Esophagus muscularis mucosa (tissue), 3 donors: Measurements from ENCODE around the gene ME3.

ENCODE experiments used
- POLR2AphosphoS5 ChIP-seq, 2 donors: sonication (generic); formaldehyde crosslinking; IDR thresholded peaks; one replicate each; pipeline ENCODE4 v1.6.1; 2017; ENCODE audit warnings: antibody characterized with exemption in 2 of 2
- TF ChIP-seq, protein P1 (sequence below), 3 experiments: fragments of 200-600 bp in 2 of 3; fragments of 450-650 bp in 1 of 3; sonication (generic) in 2 of 3; IDR thresholded peaks; one replicate each; pipeline ENCODE4 v1.5.1; 2017 to 2019; ENCODE audit warnings: antibody characterized with exemption in 3 of 3, mild to moderate bottlenecking in 2 of 3, moderate library complexity in 1 of 3

DNA sequence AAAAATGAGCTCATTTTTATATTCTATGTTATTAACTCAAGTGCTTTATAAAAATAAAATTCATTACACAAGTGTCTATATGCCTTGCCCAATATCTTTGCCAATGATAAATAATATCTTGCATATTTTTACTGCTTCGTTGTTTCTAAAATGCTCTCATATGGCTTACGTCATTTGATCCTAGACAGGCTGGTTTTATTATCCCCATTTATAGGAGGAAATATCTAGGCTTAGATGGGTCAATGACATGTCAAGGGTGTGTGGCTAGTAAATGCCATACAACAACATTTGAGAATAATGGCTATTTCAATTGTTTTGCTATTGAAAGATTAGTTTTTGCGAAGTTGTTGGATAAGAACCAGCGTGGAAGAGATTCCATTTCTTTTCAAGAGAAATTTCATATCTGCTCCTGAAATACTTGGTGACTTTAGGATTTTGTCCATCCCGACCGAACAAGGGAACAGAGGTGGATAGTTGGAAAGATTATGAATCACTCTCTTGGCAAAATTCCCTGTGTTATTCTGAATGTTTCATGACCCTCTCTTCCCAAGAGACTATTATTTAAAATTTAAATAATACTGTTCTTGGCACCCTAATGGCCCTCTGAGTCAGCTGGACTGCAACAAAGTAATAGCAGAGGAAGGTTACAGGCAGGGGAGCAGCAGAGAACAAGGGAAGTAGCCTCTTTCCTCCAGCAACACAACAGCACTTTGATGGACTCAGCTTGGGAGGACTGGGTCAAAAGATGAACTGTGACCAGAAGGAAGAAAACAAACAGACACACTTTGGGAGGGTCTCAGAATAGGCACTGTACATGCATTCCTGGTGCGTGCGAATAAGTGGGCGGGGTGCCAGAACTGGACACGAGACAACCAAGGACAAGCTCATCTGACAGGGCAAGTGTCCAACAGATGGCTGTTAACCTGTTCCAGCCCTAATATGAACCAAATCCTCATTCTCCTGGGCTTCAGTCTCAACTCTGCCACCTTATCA lies 94.5 kb downstream of the ME3 start:
- TF ChIP-seq, protein P1, sequence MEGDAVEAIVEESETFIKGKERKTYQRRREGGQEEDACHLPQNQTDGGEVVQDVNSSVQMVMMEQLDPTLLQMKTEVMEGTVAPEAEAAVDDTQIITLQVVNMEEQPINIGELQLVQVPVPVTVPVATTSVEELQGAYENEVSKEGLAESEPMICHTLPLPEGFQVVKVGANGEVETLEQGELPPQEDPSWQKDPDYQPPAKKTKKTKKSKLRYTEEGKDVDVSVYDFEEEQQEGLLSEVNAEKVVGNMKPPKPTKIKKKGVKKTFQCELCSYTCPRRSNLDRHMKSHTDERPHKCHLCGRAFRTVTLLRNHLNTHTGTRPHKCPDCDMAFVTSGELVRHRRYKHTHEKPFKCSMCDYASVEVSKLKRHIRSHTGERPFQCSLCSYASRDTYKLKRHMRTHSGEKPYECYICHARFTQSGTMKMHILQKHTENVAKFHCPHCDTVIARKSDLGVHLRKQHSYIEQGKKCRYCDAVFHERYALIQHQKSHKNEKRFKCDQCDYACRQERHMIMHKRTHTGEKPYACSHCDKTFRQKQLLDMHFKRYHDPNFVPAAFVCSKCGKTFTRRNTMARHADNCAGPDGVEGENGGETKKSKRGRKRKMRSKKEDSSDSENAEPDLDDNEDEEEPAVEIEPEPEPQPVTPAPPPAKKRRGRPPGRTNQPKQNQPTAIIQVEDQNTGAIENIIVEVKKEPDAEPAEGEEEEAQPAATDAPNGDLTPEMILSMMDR (IDR thresholded peaks at IDR 0.05), result no peak
- TF ChIP-seq POLR2AphosphoS5 (IDR thresholded peaks at IDR 0.05), result peak; percentile 63 to 72
